DND-41 (cell line): ENCODE data around the gene BLM.

ENCODE experiments used
- ATAC-seq: fragments of 200-7000 bp; cut with Tn5 transposase; 3 replicates; pipeline ENCODE4 v1.9.1; 2021; ENCODE audit warnings: low read depth; ENCODE audit not compliant: insufficient read depth
- DNase-seq: peaks from one replicate; pipeline ENCODE4 v3.0.0-alpha.2; 2020
- H2AFZ ChIP-seq: 2 replicates; pipeline ENCODE4 v1.6.0; 2012; ENCODE audit warnings: low read depth, low read length
- H3K27ac ChIP-seq: 2 replicates; pipeline ENCODE4 v1.5.1; 2012; ENCODE audit warnings: low read length, inconsistent platforms
- H3K27me3 ChIP-seq: fragments of 200-600 bp; sonication (generic); 2 replicates; pipeline ENCODE4 v1.6.0; 2012; ENCODE audit warnings: low read length, mild to moderate bottlenecking, inconsistent platforms; ENCODE audit not compliant: insufficient read depth, poor library complexity
- H3K36me3 ChIP-seq: 2 replicates; pipeline ENCODE4 v1.5.1; 2012; ENCODE audit warnings: low read length, inconsistent platforms; ENCODE audit not compliant: insufficient read depth
- H3K4me1 ChIP-seq: 2 replicates; pipeline ENCODE4 v1.5.1; 2012; ENCODE audit warnings: mild to moderate bottlenecking, low read length; ENCODE audit not compliant: insufficient read depth
- H3K4me2 ChIP-seq: 2 replicates; pipeline ENCODE4 v1.6.0; 2012; ENCODE audit warnings: mild to moderate bottlenecking, moderate library complexity, low read length, inconsistent platforms; ENCODE audit not compliant: insufficient read depth
- H3K4me3 ChIP-seq, 2 experiments: fragments of 200-600 bp in 1 of 2; shearing (Covaris generic) in 1 of 2; 2 replicates each; pipeline ENCODE4 v1.5.1; 2012 to 2016; ENCODE audit warnings: inconsistent platforms in 2 of 2, low read length in 2 of 2, mild to moderate bottlenecking in 2 of 2, low read depth in 1 of 2, moderate library complexity in 1 of 2
- H3K79me2 ChIP-seq: 2 replicates; pipeline ENCODE4 v1.6.0; 2012; ENCODE audit warnings: low read length, inconsistent platforms; ENCODE audit not compliant: insufficient read depth
- H3K9ac ChIP-seq: 2 replicates; pipeline ENCODE4 v1.6.0; 2012; ENCODE audit warnings: low read depth, mild to moderate bottlenecking, inconsistent platforms, low read length, moderate library complexity
- H3K9me3 ChIP-seq: 2 replicates; pipeline ENCODE4 v1.5.1; 2012; ENCODE audit warnings: low read length, moderate library complexity, mild to moderate bottlenecking, inconsistent platforms; ENCODE audit not compliant: insufficient read depth, severe bottlenecking
- H4K20me1 ChIP-seq: 2 replicates; pipeline ENCODE4 v1.6.0; 2012; ENCODE audit warnings: low read length; ENCODE audit not compliant: insufficient read depth
- EZH2 ChIP-seq: IDR thresholded peaks from 3 replicates; pipeline ENCODE4 v1.6.1; 2012; ENCODE audit warnings: borderline replicate concordance, low read depth, mild to moderate bottlenecking, moderate library complexity, low read length, inconsistent platforms; ENCODE audit not compliant: severe bottlenecking
- TF ChIP-seq, protein P1 (sequence below): IDR thresholded peaks from 2 replicates; pipeline ENCODE4 v1.5.1; 2012; ENCODE audit warnings: borderline replicate concordance, low read length, moderate library complexity, mild to moderate bottlenecking; ENCODE audit not compliant: poor library complexity, severe bottlenecking; ENCODE audit errors: extremely low read depth

BLM gene

DNA sequence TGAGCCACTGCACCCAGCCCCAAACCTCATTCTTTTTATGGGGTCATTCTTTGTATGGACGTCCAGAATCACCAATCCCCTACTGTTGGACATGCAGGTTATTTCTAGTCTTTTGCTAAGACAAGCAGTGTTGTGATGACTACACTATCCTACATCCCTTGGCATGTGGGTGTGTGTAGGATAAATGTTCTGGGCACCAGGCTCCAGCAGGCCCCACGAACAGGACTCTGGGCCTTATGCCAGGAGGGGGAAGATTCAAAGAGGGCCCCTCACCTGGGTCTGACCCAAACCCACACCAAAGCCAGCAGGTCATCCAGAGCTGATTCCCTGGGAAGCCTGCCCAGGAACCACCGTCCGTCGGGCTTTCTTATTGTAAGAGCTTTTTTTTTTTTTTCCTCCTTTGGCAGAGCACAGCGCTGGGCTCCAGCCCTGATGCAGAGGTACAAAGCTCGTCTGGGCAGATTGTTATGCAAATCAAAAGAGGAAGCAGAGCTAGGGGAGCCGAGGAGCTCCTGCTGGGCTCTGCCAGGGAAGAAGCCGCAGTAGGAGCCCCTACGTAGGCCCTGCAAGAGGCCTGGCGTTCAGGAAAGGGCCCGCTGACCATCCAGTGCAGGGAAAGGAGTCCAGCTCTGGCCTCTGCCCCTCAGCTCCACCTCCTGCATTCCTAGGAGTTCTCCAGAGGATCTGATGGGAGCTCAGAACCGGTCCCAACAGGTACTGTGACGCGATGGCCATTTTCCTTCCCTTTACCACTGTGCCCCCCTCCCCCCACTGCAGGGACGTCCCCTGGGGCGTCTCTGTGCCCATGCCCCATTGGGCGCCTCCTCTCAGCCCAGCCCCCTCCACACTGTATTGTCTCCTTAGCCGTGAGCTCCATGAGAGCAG, 122.3 kb downstream of the BLM start:
- no peak overlapping the region for H3K4me3 ChIP-seq

DNA sequence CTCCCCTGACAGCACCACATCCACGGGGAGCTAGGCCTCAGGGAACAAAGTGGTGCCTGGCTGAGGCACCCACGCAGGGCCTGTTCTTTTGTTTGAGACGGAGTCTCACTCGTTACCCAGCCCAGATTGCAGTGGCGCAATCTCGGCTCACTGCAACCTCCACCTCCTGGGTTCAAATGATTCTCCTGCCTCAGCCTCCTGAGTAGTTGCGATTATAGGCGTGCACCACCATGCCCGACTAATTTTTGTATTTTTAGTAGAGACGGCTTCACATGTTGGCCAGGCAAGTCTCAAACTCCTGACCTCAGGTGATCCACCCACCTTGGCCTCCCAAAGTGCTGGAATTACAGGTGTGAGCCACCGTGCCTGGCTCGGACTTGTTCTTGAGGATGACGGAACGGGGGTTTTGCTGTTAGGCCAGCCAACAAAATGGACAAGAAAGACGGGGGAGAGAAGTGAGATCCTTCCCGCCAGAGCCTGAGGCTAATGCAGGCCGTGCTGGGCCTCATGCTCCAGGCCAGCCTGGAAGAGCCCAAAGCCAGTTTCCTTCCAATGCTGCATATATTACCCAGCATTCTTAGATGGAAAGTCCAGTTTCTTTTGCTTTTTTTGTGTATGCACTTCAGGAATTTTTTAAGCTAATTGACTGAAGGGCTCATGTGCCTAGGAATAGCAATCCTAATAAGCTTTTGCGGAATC, 123.2 kb downstream of the BLM start:
- Histone ChIP-seq H3K4me2 (no peak overlapping the region), H3K9ac (no peak overlapping the region), H3K27ac (no peak overlapping the region), H3K79me2 (no peaks in the 10 kb centered on the region), H3K9me3 (no peaks in the 10 kb centered on the region), H4K20me1 (no peaks in the 10 kb centered on the region), H3K36me3 (no peaks in the 10 kb centered on the region), H3K27me3 (no peaks in the 10 kb centered on the region), H2AFZ (no peak overlapping the region), H3K4me3 (no peak overlapping the region), H3K4me1 (no peaks in the 10 kb centered on the region)
- TF ChIP-seq, protein P1, sequence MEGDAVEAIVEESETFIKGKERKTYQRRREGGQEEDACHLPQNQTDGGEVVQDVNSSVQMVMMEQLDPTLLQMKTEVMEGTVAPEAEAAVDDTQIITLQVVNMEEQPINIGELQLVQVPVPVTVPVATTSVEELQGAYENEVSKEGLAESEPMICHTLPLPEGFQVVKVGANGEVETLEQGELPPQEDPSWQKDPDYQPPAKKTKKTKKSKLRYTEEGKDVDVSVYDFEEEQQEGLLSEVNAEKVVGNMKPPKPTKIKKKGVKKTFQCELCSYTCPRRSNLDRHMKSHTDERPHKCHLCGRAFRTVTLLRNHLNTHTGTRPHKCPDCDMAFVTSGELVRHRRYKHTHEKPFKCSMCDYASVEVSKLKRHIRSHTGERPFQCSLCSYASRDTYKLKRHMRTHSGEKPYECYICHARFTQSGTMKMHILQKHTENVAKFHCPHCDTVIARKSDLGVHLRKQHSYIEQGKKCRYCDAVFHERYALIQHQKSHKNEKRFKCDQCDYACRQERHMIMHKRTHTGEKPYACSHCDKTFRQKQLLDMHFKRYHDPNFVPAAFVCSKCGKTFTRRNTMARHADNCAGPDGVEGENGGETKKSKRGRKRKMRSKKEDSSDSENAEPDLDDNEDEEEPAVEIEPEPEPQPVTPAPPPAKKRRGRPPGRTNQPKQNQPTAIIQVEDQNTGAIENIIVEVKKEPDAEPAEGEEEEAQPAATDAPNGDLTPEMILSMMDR, result no peak
- no peak for TF ChIP-seq EZH2
- ATAC-seq, result no peak
- no peak for DNase-seq

More for the DNA sequence above, 122.3 kb downstream of the BLM start:
- ATAC-seq (no peak), DNase-seq (no peak)
- Histone ChIP-seq H4K20me1 (no peaks in the 10 kb centered on the region), H3K4me2 (no peak overlapping the region), H3K36me3 (no peaks in the 10 kb centered on the region), H3K9ac (no peak overlapping the region), H3K9me3 (no peaks in the 10 kb centered on the region), H3K4me1 (no peaks in the 10 kb centered on the region), H3K27me3 (no peaks in the 10 kb centered on the region), H2AFZ (no peak overlapping the region), H3K27ac (no peak overlapping the region), H3K79me2 (no peaks in the 10 kb centered on the region)
- TF ChIP-seq, protein P1, result no peak
- TF ChIP-seq EZH2, result no peak

DNA sequence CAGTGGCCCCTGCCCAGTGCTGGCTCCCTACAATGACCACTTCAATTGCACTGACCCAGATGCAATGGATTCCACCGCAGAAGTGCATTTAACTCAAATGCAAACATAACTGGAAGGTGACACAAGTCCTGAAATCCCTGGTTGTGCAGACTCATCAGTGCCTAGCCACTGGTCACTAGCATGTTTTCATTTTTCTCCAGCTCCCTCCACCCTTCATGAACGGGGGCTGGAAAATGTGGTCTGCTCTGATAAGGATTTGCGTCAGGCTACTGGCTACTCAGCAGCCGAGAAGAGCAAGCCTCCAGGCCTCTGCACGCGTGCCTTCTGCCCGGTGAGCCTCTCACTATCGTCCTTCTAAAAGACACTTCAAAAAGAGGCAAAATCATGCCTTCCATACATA, 123.8 kb downstream of the BLM start:
- Histone ChIP-seq H3K4me3 (no peak overlapping the region), H3K9me3 (no peaks in the 10 kb centered on the region), H2AFZ (no peak overlapping the region), H4K20me1 (no peaks in the 10 kb centered on the region), H3K36me3 (no peaks in the 10 kb centered on the region), H3K4me1 (no peaks in the 10 kb centered on the region), H3K27me3 (no peaks in the 10 kb centered on the region), H3K4me2 (no peak overlapping the region), H3K27ac (no peak overlapping the region), H3K79me2 (no peaks in the 10 kb centered on the region), H3K9ac (no peak overlapping the region)
- TF ChIP-seq, protein P1, result no peak
- TF ChIP-seq EZH2, result no peak
- DNase-seq, result no peak
- no peak for ATAC-seq
